ENCODE measurements around the gene LEMD1.

- TF ChIP-seq POLR2A (IDR thresholded peaks at IDR 0.05) (no peak), EP300 (IDR thresholded peaks at IDR 0.05) (no peak)
- TF ChIP-seq, protein P1, sequence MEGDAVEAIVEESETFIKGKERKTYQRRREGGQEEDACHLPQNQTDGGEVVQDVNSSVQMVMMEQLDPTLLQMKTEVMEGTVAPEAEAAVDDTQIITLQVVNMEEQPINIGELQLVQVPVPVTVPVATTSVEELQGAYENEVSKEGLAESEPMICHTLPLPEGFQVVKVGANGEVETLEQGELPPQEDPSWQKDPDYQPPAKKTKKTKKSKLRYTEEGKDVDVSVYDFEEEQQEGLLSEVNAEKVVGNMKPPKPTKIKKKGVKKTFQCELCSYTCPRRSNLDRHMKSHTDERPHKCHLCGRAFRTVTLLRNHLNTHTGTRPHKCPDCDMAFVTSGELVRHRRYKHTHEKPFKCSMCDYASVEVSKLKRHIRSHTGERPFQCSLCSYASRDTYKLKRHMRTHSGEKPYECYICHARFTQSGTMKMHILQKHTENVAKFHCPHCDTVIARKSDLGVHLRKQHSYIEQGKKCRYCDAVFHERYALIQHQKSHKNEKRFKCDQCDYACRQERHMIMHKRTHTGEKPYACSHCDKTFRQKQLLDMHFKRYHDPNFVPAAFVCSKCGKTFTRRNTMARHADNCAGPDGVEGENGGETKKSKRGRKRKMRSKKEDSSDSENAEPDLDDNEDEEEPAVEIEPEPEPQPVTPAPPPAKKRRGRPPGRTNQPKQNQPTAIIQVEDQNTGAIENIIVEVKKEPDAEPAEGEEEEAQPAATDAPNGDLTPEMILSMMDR (IDR thresholded peaks at IDR 0.05), result no peak
Observed at GRCh38 chr1:205344066-205344928, 77.6 kb downstream of the LEMD1 start.
